ENCODE results near the gene MYORG. TPM values are rescaled to one million over a fixed set of nuclear protein-coding genes. Genes with fewer than 3 reads are reported as not detected.

Gene MYORG
- total RNA-seq, 2 experiments from 2014 or later, result 4.7 to 5.5 TPM

DNA sequence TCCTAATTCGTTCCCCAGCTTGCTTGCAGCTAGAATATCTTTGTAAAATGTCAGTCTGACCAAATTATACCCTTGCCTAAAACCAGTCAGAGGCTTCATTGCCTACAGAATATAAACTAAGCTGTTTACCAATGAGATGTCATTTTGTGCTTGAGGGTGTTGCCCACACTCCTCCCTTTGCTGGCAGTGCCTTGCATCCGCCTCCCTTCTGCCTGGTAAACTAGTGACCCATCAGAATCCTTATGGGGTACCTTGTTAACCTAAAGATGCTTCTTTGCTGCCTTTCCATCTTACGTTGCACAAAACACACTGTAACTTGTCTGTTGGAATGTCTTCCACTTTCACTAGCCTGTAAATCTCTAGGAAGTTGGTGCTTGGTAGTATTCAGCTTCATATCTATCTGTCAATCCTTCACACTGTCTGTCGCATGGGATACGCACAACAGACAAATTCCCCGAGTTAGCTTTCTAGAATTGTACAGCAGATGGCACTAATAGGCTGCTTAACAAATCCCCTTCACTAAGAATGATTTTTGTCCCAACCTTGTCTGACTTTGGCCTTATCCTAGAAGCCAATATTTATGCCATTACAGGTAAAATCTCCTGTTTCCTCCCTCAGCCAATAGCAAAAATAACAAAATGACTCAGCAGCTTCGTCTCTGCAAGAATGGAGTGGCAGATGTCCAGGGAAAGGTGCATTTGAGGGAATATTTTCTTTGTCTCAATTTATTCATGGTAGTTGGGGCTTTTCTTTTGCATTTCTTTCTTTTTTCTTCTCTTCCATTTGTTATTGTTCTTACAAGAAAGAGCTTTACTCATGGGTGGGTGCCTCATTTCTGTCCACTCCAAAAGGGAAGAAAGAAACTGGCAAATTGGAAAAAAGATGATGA, 44.4 kb downstream of the MYORG start:
- Mint-ChIP-seq H3K27ac (no peak overlapping the region), H3K36me3 (peaks cover 3% of the 10 kb centered on the region), H3K4me1 (peaks cover 21% of the 10 kb centered on the region), H3K27me3 (no peaks in the 10 kb centered on the region), H3K9me3 (no peaks in the 10 kb centered on the region), H3K4me3 (no peak overlapping the region)
- ATAC-seq (ENCODE audit: low read depth), result no peak
- DNase-seq, result no peak
- POLR2A ChIA-PET, result interaction anchor here (1.5 to 2.6 kb wide), 3 partner anchors 45 to 48 kb away, joined by 5 to 19 read pairs (median 6); partner anchors contain the start of gene MYORG

DNA sequence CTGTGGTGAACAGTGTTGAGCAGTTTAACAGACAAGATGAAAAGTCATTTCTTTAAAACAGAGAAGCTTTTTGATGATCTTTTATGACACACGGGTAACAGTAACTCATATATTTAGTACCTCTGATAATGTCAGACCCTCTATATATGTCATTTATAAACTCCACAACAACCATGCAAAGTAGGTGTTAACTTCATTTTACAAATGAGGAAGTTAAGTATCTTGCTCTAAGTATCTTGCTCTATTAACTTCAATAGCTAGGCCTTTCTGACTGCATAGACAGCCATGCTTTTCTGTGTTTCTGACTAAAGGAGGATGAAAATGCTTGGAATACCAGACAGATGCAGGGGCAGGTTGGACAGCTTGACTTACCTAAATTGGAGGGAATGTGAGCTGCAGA, 45.5 kb downstream of the MYORG start:
- POLR2A ChIA-PET, result interaction anchor here (1.1 to 2.6 kb wide), 2 partner anchors 46 to 48 kb away, joined by 4 to 19 read pairs; partner anchors contain the start of gene MYORG
- peaks cover 26% of the 10 kb centered on the region for H3K4me1 Mint-ChIP-seq
- H3K27ac Mint-ChIP-seq, result no peak overlapping the region
- H3K27me3 Mint-ChIP-seq, result no peaks in the 10 kb centered on the region
- H3K36me3 Mint-ChIP-seq, result peaks cover 1% of the 10 kb centered on the region
- DNase-seq (no peak), ATAC-seq (ENCODE audit: low read depth) (no peak)
- H3K4me3 Mint-ChIP-seq, result no peak overlapping the region
- no peaks in the 10 kb centered on the region for H3K9me3 Mint-ChIP-seq

DNA sequence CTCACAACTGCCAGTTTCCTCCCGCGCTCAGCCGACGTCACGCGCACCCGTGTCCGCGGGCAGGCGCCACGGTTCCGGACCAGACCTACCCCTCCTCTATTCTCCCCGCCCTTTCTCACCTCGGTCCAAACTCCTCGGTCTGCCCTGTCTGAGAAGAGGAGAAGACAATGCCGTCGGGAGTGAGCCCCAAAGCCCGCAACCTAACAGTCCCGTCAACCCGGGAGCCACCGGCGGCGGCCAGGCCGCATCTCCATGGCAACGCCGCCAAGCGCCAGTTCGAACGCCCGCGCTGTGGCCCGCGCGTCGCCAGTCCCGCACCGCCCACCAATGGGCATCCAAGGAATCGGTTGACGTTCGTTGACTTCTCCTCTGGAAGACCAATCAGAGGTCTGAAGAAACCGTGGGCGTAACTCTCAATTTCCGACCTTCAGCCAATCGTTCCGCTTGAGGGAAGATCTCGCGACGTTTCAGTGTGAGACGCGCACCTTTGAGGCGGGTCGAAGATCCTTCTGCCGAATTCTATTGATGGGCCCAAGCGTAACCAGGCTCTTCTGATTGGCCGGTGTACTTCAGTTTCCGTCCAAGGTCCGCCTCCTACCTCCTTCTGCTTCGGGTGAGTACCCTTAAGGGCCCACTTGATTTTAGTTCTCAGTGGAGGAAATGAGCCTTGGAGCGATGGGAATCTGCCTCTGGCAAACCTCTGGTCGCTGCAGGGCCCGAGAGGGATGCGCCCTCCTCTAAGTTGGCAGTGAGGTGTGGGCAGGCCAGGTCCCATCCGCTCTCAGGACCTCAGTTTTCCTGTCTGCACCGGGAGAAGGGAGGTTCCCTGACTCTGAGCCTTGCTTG, 47.5 kb downstream of the MYORG start, which contains the start of the genes KIF24 and NUDT2:
Gene KIF24 (minus strand): TSS at position 282 of the 846 bp plus-strand sequence. CDS start 17,922 bp downstream, outside the sequence.
Gene NUDT2 (plus strand): TSS at position 583 of the 846 bp plus-strand sequence. CDS start 9,471 bp downstream, outside the sequence.
- Mint-ChIP-seq H3K27me3 (no peaks in the 10 kb centered on the region), H3K9me3 (no peaks in the 10 kb centered on the region), H3K36me3 (no peaks in the 10 kb centered on the region), H3K27ac (peak within 1 kb of the TSS; percentile 98), H3K4me3 (peak within 1 kb of the TSS; percentile 97), H3K4me1 (peaks cover 25% of the 10 kb centered on the region)
- POLR2A ChIA-PET, result interaction anchor here (0.6 kb wide), 1 partner anchor 164 kb away, joined by 3 read pairs; no protein-coding TSS in a partner anchor
- DNase-seq (peak; percentile 95), ATAC-seq (ENCODE audit: low read depth) (peak; percentile 94)

DNA sequence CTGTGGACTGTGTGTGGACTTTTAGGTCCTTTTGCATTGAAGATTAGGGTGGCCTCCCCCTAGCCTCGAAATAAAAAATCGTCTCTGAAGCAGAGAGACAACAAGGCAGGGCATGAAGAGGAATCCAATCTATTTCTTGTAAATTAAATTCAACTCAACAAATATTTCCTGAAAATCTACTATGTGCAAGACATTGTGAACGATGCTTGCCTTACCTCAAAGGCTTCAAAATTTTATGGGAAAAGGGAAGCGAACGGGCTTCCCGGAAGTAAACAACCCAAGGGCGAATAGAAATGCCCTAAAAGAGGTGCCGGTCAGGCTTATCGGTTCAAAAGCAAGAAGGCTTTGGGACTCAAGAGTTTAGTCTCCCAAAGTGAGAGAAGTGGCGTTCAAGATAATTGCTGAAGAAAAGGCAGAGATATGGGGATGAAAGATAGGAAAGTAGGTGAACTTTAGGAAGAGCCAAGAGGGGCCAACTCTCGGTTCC, 48.2 kb downstream of the MYORG start:
- no peaks in the 10 kb centered on the region for H3K27me3 Mint-ChIP-seq
- H3K36me3 Mint-ChIP-seq, result no peaks in the 10 kb centered on the region
- ATAC-seq (ENCODE audit: low read depth) (no peak), DNase-seq (no peak)
- POLR2A ChIA-PET, result interaction anchor here (0.6 to 1.7 kb wide), 6 partner anchors 48 to 1877 kb away, joined by 3 to 8 read pairs (median 5); partner anchors contain the start of genes MYORG, UBAP1 and UBAP2
- peaks cover 25% of the 10 kb centered on the region for H3K4me1 Mint-ChIP-seq
- peak overlapping the region; percentile 97 for H3K4me3 Mint-ChIP-seq
- peak overlapping the region; percentile 98 for H3K27ac Mint-ChIP-seq
- no peaks in the 10 kb centered on the region for H3K9me3 Mint-ChIP-seq

DNA sequence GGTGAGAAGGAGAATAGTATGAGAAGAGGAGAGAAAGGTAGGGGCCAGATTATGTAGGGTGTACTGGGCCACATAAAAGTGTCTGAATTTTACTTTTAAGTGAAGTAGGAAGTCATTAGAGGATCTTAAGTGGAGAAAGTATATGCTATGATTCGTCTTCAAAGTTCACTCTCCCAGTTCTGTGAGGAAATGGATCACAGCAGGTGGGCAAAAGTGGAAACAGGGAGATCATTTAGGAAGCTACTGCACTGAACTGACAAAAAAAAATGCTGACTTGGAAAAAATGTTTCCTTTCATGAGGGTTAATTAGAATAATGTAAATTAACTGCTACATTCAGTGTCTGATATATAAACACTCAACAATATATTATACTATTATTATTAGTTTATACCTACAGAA, 50.0 kb downstream of the MYORG start:
- DNase-seq, result no peak
- Mint-ChIP-seq H3K27me3 (no peaks in the 10 kb centered on the region), H3K36me3 (no peaks in the 10 kb centered on the region), H3K4me3 (no peak overlapping the region), H3K9me3 (no peaks in the 10 kb centered on the region), H3K4me1 (peaks cover 17% of the 10 kb centered on the region), H3K27ac (no peak overlapping the region)
- POLR2A ChIA-PET, result no interaction called here
- ATAC-seq (ENCODE audit: low read depth), result no peak

DNA sequence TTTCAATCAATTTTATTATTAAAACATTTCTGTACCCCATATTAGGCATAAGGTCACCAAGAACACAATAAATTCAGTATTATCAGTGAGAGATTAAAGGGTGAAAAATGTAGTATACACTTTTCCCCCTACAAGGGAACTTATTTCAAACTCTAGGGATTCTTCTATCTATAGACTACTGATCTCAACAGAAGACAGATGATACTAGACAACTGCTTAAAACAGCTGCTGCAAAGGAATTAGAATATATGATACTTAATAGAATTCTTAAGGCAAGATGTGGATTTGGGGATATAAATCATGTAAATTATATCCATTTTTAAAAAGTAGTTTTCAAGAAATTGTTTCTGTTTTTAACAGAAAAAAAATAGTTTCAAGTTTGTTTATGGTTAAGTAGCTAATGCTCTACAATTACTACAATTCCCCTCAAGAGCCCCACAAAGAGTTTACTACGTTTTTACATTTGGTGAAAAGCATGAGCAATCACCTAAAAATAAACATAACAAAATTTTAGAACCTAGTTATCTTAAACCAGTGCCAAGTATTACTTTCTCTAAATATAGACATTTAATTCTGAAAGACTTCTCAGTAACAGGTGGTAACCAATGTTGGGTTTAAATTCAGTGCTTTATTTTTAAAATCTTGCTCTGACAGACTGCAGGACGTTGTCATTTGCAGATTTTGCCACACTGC, 53.7 kb downstream of the MYORG start:
- H3K9me3 Mint-ChIP-seq, result no peaks in the 10 kb centered on the region
- H3K27ac Mint-ChIP-seq, result no peak overlapping the region
- DNase-seq (no peak), ATAC-seq (ENCODE audit: low read depth) (no peak)
- H3K36me3 Mint-ChIP-seq, result peaks cover 3% of the 10 kb centered on the region
- H3K27me3 Mint-ChIP-seq, result no peaks in the 10 kb centered on the region
- no peak overlapping the region for H3K4me3 Mint-ChIP-seq
- POLR2A ChIA-PET, result no interaction called here
- peaks cover 12% of the 10 kb centered on the region for H3K4me1 Mint-ChIP-seq

DNA sequence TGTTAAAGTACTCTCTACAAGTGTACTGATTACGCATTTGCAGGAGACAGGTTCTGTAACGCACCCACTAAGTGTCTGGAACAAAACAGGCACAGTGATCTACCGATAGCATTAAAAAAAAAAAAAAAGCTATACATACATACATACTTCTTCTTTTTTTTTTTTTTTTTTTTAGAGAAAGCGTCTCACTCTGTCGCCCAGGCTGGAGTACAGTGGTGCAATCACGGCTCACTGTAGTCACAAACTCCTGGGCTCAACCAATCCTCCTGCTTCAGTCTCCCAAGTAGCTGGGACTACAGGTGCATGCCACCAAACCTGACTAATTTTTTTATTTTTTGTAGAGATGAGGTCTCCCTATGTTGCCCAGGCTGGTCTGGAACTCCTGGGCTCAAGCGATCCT, 55.2 kb downstream of the MYORG start:
- H3K27ac Mint-ChIP-seq, result no peak overlapping the region
- H3K36me3 Mint-ChIP-seq, result peaks cover 4% of the 10 kb centered on the region
- peaks cover 5% of the 10 kb centered on the region for H3K4me1 Mint-ChIP-seq
- DNase-seq (no peak), ATAC-seq (ENCODE audit: low read depth) (no peak)
- no peaks in the 10 kb centered on the region for H3K27me3 Mint-ChIP-seq
- POLR2A ChIA-PET, result interaction anchor here (0.7 kb wide), 1 partner anchor 1435 kb away, joined by 4 read pairs; no protein-coding TSS in a partner anchor
- H3K9me3 Mint-ChIP-seq, result no peaks in the 10 kb centered on the region
- no peak overlapping the region for H3K4me3 Mint-ChIP-seq

DNA sequence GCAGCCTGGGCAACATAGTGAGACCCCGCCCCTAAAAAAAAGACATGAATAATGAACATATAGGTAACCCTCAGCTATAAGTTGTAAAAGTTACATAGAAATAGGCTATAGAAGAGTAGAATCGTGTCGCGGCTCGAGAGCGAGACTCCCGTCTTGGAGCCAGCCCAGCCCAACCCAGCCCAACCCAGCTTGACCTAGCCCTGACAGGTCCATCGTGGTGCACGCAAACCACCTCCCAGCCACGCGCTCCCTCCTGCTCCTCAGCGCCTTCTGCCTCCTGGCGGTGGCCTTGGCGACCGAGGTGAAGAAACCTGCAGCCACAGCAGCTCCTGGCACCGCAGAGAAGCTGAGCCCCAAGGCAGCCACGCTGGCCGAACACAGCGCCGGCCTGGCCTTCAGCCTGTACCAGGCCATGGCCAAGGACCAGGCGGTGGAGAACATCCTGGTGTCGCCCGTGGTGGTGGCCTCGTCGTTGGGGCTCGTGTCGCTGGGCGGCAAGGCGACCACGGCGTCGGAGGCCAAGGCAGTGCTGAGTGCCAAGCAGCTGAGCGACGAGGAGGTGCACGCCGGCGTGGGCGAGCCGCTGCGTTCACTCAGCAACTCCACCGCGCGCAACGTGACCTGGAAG, 58.4 kb downstream of the MYORG start:
- POLR2A ChIA-PET, result no interaction called here
- Mint-ChIP-seq H3K27ac (no peak overlapping the region), H3K36me3 (peaks cover 4% of the 10 kb centered on the region), H3K9me3 (no peaks in the 10 kb centered on the region), H3K4me3 (no peak overlapping the region), H3K4me1 (peaks cover 4% of the 10 kb centered on the region), H3K27me3 (no peaks in the 10 kb centered on the region)
- no peak for ATAC-seq (ENCODE audit: low read depth)
- DNase-seq, result no peak

DNA sequence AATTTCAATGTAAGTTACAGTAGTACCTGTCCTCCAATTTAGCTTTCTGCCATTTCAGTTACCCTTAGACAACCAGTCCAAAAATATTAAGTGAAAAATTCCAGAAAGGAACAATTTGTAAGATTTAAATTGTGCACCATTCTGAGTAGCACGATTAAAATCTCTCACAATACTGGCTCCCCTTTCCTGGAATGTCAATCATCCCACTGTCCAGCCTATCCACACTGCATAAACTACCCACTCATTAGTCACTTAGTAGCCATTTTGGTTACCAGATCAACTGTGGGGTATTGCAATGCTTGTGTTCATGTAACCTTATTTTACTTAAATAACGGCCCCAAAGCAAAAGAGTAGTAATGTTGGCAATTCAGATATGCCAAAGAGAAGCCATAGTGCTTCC, 59.3 kb downstream of the MYORG start:
- no peaks in the 10 kb centered on the region for H3K27me3 Mint-ChIP-seq
- POLR2A ChIA-PET, result no interaction called here
- no peak for DNase-seq
- peaks cover 4% of the 10 kb centered on the region for H3K4me1 Mint-ChIP-seq
- no peaks in the 10 kb centered on the region for H3K9me3 Mint-ChIP-seq
- no peak overlapping the region for H3K27ac Mint-ChIP-seq
- no peak overlapping the region for H3K4me3 Mint-ChIP-seq
- ATAC-seq (ENCODE audit: low read depth), result no peak
- H3K36me3 Mint-ChIP-seq, result peaks cover 4% of the 10 kb centered on the region

Other genes starting within 250 kb of the MYORG start
- 10 to 100 TPM; 36.3 to 36.5 TPM for gene UBAP1, start 197.9 kb downstream of the MYORG start, total RNA-seq
- gene KIF24, start 47.6 kb downstream of the MYORG start, total RNA-seq, result 1 to 10 TPM; 6.6 to 7.5 TPM
- gene NUDT2, start 47.3 kb downstream of the MYORG start, total RNA-seq, result 10 to 100 TPM; 22.8 to 26.3 TPM
- gene FAM219A, start 81.7 kb upstream of the MYORG start, total RNA-seq, result 10 to 100 TPM; 11.7 to 13.4 TPM
- gene DNAI1, start 81.9 kb upstream of the MYORG start, total RNA-seq, result not detected
- gene ENHO, start 146.1 kb upstream of the MYORG start, total RNA-seq, result not detected
- not detected for gene CNTFR, start 212.8 kb upstream of the MYORG start, total RNA-seq
- gene RPP25L, start 235.2 kb upstream of the MYORG start, total RNA-seq, result 10 to 100 TPM; 27.2 to 29.3 TPM
- 100 to 1,000 TPM; 121 to 122 TPM for gene DCTN3, start 243.6 kb upstream of the MYORG start, total RNA-seq